Nephron (organoid): ENCODE measurements around the gene INSC.

ENCODE experiments used
- H3K27ac Mint-ChIP-seq, 3 experiments: 2 replicates each; pipeline ENCODE4 v1.8.0; 2020; ENCODE audit warnings: mixed read lengths in 3 of 3, mild to moderate bottlenecking in 2 of 3, moderate library complexity in 1 of 3
- H3K27me3 Mint-ChIP-seq: 2 replicates; pipeline ENCODE4 v1.8.0; 2021; ENCODE audit warnings: low read depth, mild to moderate bottlenecking, moderate library complexity, mixed read lengths
- H3K36me3 Mint-ChIP-seq: 2 replicates; pipeline ENCODE4 v1.8.0; 2020; ENCODE audit warnings: low read depth, mixed read lengths
- H3K4me1 Mint-ChIP-seq: 2 replicates; pipeline ENCODE4 v1.8.0; 2020; ENCODE audit warnings: mixed read lengths
- H3K4me3 Mint-ChIP-seq, 3 experiments: 2 replicates each; pipeline ENCODE4 v1.8.0; 2020; ENCODE audit warnings: mild to moderate bottlenecking in 3 of 3, mixed read lengths in 3 of 3, moderate library complexity in 2 of 3
- H3K9me3 Mint-ChIP-seq: 2 replicates; pipeline ENCODE4 v1.8.0; 2020; ENCODE audit warnings: mixed read lengths
- CTCF ChIP-seq, 3 experiments: fragments of 200-600 bp; sonication (generic); IDR thresholded peaks; one replicate each; pipeline ENCODE4 v1.5.0; 2021; ENCODE audit warnings: antibody characterized with exemption in 3 of 3; ENCODE audit not compliant: unreplicated experiment in 3 of 3

INSC gene

GRCh38 chr11:15119826-15120225 is 5.1 kb downstream of the INSC start:
- peaks cover 36% of the 10 kb centered on the region for H3K27me3 Mint-ChIP-seq
- H3K36me3 Mint-ChIP-seq, result no peaks in the 10 kb centered on the region
- no peak for TF ChIP-seq CTCF (IDR thresholded peaks at IDR 0.05; ENCODE audit: unreplicated experiment in 3 of 3)
- H3K4me1 Mint-ChIP-seq, result no peaks in the 10 kb centered on the region
- H3K27ac Mint-ChIP-seq, result no peak overlapping the region
- no peaks in the 10 kb centered on the region for H3K9me3 Mint-ChIP-seq
- H3K4me3 Mint-ChIP-seq, result no peak overlapping the region

GRCh38 chr11:15123849-15124248 is 9.1 kb downstream of the INSC start:
- Mint-ChIP-seq H3K9me3 (no peaks in the 10 kb centered on the region), H3K36me3 (no peaks in the 10 kb centered on the region), H3K27me3 (peaks cover 23% of the 10 kb centered on the region), H3K4me3 (no peak overlapping the region), H3K4me1 (no peaks in the 10 kb centered on the region), H3K27ac (no peak overlapping the region)
- TF ChIP-seq CTCF (IDR thresholded peaks at IDR 0.05; ENCODE audit: unreplicated experiment in 3 of 3), result no peak

- Mint-ChIP-seq H3K27ac (no peak overlapping the region), H3K4me3 (no peak overlapping the region), H3K36me3 (no peaks in the 10 kb centered on the region), H3K4me1 (no peaks in the 10 kb centered on the region), H3K9me3 (no peaks in the 10 kb centered on the region), H3K27me3 (peaks cover 23% of the 10 kb centered on the region)
- TF ChIP-seq CTCF (IDR thresholded peaks at IDR 0.05; ENCODE audit: unreplicated experiment in 3 of 3), result no peak
Measured at GRCh38 chr11:15124528-15124927, 9.8 kb downstream of the INSC start.

GRCh38 chr11:15127341-15127740 is 12.6 kb downstream of the INSC start:
- Mint-ChIP-seq H3K36me3 (no peaks in the 10 kb centered on the region), H3K9me3 (no peaks in the 10 kb centered on the region), H3K27ac (no peak overlapping the region), H3K4me1 (no peaks in the 10 kb centered on the region), H3K27me3 (peaks cover 25% of the 10 kb centered on the region), H3K4me3 (no peak overlapping the region)
- no peak for TF ChIP-seq CTCF (IDR thresholded peaks at IDR 0.05; ENCODE audit: unreplicated experiment in 3 of 3)

GRCh38 chr11:15128621-15129020 is 13.9 kb downstream of the INSC start:
- TF ChIP-seq CTCF (IDR thresholded peaks at IDR 0.05; ENCODE audit: unreplicated experiment in 3 of 3), result no peak
- H3K27me3 Mint-ChIP-seq, result peaks cover 29% of the 10 kb centered on the region
- H3K27ac Mint-ChIP-seq, result no peak overlapping the region
- H3K4me1 Mint-ChIP-seq, result no peaks in the 10 kb centered on the region
- H3K36me3 Mint-ChIP-seq, result no peaks in the 10 kb centered on the region
- H3K9me3 Mint-ChIP-seq, result no peaks in the 10 kb centered on the region
- H3K4me3 Mint-ChIP-seq, result no peak overlapping the region

- Mint-ChIP-seq H3K4me3 (no peak overlapping the region), H3K9me3 (no peaks in the 10 kb centered on the region)
Measured at GRCh38 chr11:15136166-15136565, 21.4 kb downstream of the INSC start.

More at GRCh38 chr11:15136166-15136565, 21.4 kb downstream of the INSC start:
- TF ChIP-seq CTCF (IDR thresholded peaks at IDR 0.05; ENCODE audit: unreplicated experiment in 3 of 3), result no peak
- H3K27ac Mint-ChIP-seq, result no peak overlapping the region
- peaks cover 8% of the 10 kb centered on the region for H3K27me3 Mint-ChIP-seq
- H3K4me1 Mint-ChIP-seq, result no peaks in the 10 kb centered on the region
- H3K36me3 Mint-ChIP-seq, result no peaks in the 10 kb centered on the region
